Chondrocyte (in vitro differentiated cells): ENCODE data around the gene TMEM163. TPM values are rescaled to one million over a fixed set of nuclear protein-coding genes. Genes with fewer than 3 reads are reported as not detected.

Experiments used
- DNase-seq: peaks from one replicate; pipeline ENCODE4 v3.0.0; 2021; ENCODE audit warnings: mixed read lengths, low spot score
- H3K27ac Mint-ChIP-seq: one replicate; pipeline ENCODE4 v1.8.0; 2021; ENCODE audit warnings: mild to moderate bottlenecking, moderate library complexity, mixed read lengths; ENCODE audit not compliant: unreplicated experiment
- H3K27me3 Mint-ChIP-seq: 2 replicates; pipeline ENCODE4 v1.8.0; 2021; ENCODE audit warnings: low read depth, mixed read lengths
- H3K36me3 Mint-ChIP-seq: 2 replicates; pipeline ENCODE4 v1.8.0; 2021; ENCODE audit warnings: low read depth, mixed read lengths
- H3K4me1 Mint-ChIP-seq: 2 replicates; pipeline ENCODE4 v1.8.0; 2021; ENCODE audit warnings: low read depth, mild to moderate bottlenecking, mixed read lengths
- H3K4me3 Mint-ChIP-seq: one replicate; pipeline ENCODE4 v1.8.0; 2021; ENCODE audit warnings: mild to moderate bottlenecking, moderate library complexity, mixed read lengths; ENCODE audit not compliant: unreplicated experiment
- H3K9me3 Mint-ChIP-seq: 2 replicates; pipeline ENCODE4 v1.8.0; 2021; ENCODE audit warnings: low read depth, mixed read lengths
- CTCF ChIP-seq: fragments of 200-600 bp; sonication (generic); IDR thresholded peaks from 2 replicates; pipeline ENCODE4 v1.5.0; 2021; ENCODE audit warnings: antibody characterized with exemption, mild to moderate bottlenecking, moderate library complexity
- total RNA-seq: library from RNA; stranded (reverse); gene quantifications from 3 replicates; pipeline ENCODE4 v1.2.1, GENCODE V29; 2021

Gene TMEM163
- total RNA-seq, 1 donor from 2014 or later = 0.07 TPM

GRCh38 chr2:134539981-134540380 lies 178.8 kb downstream of the TMEM163 start:
- Mint-ChIP-seq H3K36me3 (no peaks in the 10 kb centered on the region), H3K4me1 (no peaks in the 10 kb centered on the region), H3K27ac (no peak overlapping the region), H3K9me3 (no peaks in the 10 kb centered on the region), H3K4me3 (no peak overlapping the region), H3K27me3 (peaks cover 3% of the 10 kb centered on the region)
- no peak for DNase-seq
- no peak for TF ChIP-seq CTCF

GRCh38 chr2:134537702-134538101 lies 181.1 kb downstream of the TMEM163 start:
- Mint-ChIP-seq H3K36me3 (no peaks in the 10 kb centered on the region), H3K4me3 (no peak overlapping the region), H3K4me1 (no peaks in the 10 kb centered on the region), H3K27me3 (no peaks in the 10 kb centered on the region), H3K9me3 (no peaks in the 10 kb centered on the region), H3K27ac (no peak overlapping the region)
- no peak for DNase-seq
- peak; percentile 6 for TF ChIP-seq CTCF

GRCh38 chr2:134537121-134537520 lies 181.7 kb downstream of the TMEM163 start:
- H3K9me3 Mint-ChIP-seq = no peaks in the 10 kb centered on the region
- no peak overlapping the region for H3K4me3 Mint-ChIP-seq
- H3K4me1 Mint-ChIP-seq = no peaks in the 10 kb centered on the region
- no peak overlapping the region for H3K27ac Mint-ChIP-seq
- H3K36me3 Mint-ChIP-seq = no peaks in the 10 kb centered on the region
- no peak for DNase-seq
- H3K27me3 Mint-ChIP-seq = no peaks in the 10 kb centered on the region
- TF ChIP-seq CTCF = no peak

GRCh38 chr2:134536296-134536695 lies 182.5 kb downstream of the TMEM163 start:
- Mint-ChIP-seq H3K36me3 (no peaks in the 10 kb centered on the region), H3K27me3 (no peaks in the 10 kb centered on the region), H3K4me1 (no peaks in the 10 kb centered on the region), H3K9me3 (no peaks in the 10 kb centered on the region), H3K4me3 (no peak overlapping the region), H3K27ac (no peak overlapping the region)
- no peak for DNase-seq
- no peak for TF ChIP-seq CTCF

GRCh38 chr2:134532537-134532936 lies 186.3 kb downstream of the TMEM163 start:
- no peak for TF ChIP-seq CTCF
- DNase-seq = no peak
- Mint-ChIP-seq H3K27me3 (no peaks in the 10 kb centered on the region), H3K4me1 (peaks cover 4% of the 10 kb centered on the region), H3K36me3 (no peaks in the 10 kb centered on the region), H3K4me3 (no peak overlapping the region), H3K27ac (no peak overlapping the region), H3K9me3 (no peaks in the 10 kb centered on the region)
